Activated CD8-positive, alpha-beta memory T cell treated with anti-CD3 and anti-CD28 coated beads for 4 hours (primary cell): ENCODE results near the gene ZHX3.

Experiments used
- DNase-seq, 2 donors: peaks; one replicate each; pipeline ENCODE4 v3.0.0-alpha.2; 2020; ENCODE audit warnings: low read depth in 2 of 2

The ZHX3 gene

GRCh38 chr20:41317546-41318270, at the start of gene ZHX3:
Gene ZHX3, minus strand, starts transcription at chr20:41317731. Its CDS starts 112,815 bp downstream, at chr20:41204916.
- peak; percentile 92 for DNase-seq

- DNase-seq: no peak
These were observed 49.8 kb upstream of the ZHX3 start for GRCh38 chr20:41367393-41367695.

- DNase-seq: no peak
These were observed 49.2 kb upstream of the ZHX3 start, which contains the start of gene EMILIN3 for GRCh38 chr20:41366546-41367392. Gene EMILIN3, minus strand, starts transcription at chr20:41366818. Its CDS starts 184 bp downstream, at chr20:41366634.

GRCh38 chr20:41365777-41366545, 48.4 kb upstream of the ZHX3 start:
- DNase-seq: no peak

GRCh38 chr20:41364967-41365765, 47.6 kb upstream of the ZHX3 start:
- DNase-seq: no peak

GRCh38 chr20:41364236-41364855, 46.8 kb upstream of the ZHX3 start:
- no peak for DNase-seq

- no peak for DNase-seq
These were observed 46.1 kb upstream of the ZHX3 start for GRCh38 chr20:41363601-41364000.

GRCh38 chr20:41362748-41363140, 45.2 kb upstream of the ZHX3 start:
- DNase-seq: no peak

- DNase-seq: no peak
These were observed 44.5 kb upstream of the ZHX3 start for GRCh38 chr20:41361757-41362747.

GRCh38 chr20:41360831-41361756, 43.6 kb upstream of the ZHX3 start:
- no peak for DNase-seq

- no peak for DNase-seq
These were observed 42.0 kb upstream of the ZHX3 start for GRCh38 chr20:41359541-41360011.

GRCh38 chr20:41358717-41359116, 41.2 kb upstream of the ZHX3 start:
- no peak for DNase-seq

GRCh38 chr20:41358230-41358629, 40.7 kb upstream of the ZHX3 start:
- no peak for DNase-seq

GRCh38 chr20:41357424-41358163, 40.1 kb upstream of the ZHX3 start:
- DNase-seq: no peak

GRCh38 chr20:41356951-41357350, 39.4 kb upstream of the ZHX3 start:
- no peak for DNase-seq

- DNase-seq: no peak
These were observed 38.2 kb upstream of the ZHX3 start for GRCh38 chr20:41355598-41356203.

- no peak for DNase-seq
These were observed 37.7 kb upstream of the ZHX3 start for GRCh38 chr20:41355192-41355591.
